Adrenal gland (tissue), 5 donors: ENCODE results near the gene SOHLH1.

Experiments used
- CTCF ChIP-seq, 6 experiments: fragments of 450-650 bp in 4 of 6; fragments of 200-600 bp in 2 of 6; sonication (generic) in 1 of 6; IDR thresholded peaks; 1 replicate in 5 of 6; 2 replicates in 1 of 6; pipeline versions ENCODE4 v1.5.1 to v1.8.0; 2016 to 2021; ENCODE audit warnings: antibody characterized with exemption in 6 of 6, mild to moderate bottlenecking in 2 of 6, moderate library complexity in 1 of 6
- POLR2A ChIP-seq, 2 donors: fragments of 450-650 bp; IDR thresholded peaks; one replicate each; pipeline ENCODE4 v1.6.1; 2017; ENCODE audit warnings: antibody characterized with exemption in 2 of 2, mild to moderate bottlenecking in 2 of 2, moderate library complexity in 1 of 2
- donor health status: DM: no; HTN: no; CAD: no.

- TF ChIP-seq CTCF (IDR thresholded peaks at IDR 0.05) (no peak), POLR2A (IDR thresholded peaks at IDR 0.05) (no peak)
Observed at GRCh38 chr9:135697226-135697625, 2.1 kb downstream of the SOHLH1 start.
